Heart left ventricle (tissue), 13 donors: ENCODE measurements around the gene NOL9.
"Not testable (repeated sequence)": the region's sequence is repeated elsewhere in the genome, so short reads cannot be mapped to it uniquely, and the experiment has no call there.

Source experiments
- CTCF ChIP-seq, 12 donors: fragments of 200-600 bp; sonication (generic) in 4 of 12; IDR thresholded peaks; one replicate each; pipeline versions ENCODE4 v1.5.0 to v1.8.0; 2018 to 2022; ENCODE audit warnings: antibody characterized with exemption in 12 of 12, mild to moderate bottlenecking in 5 of 12
- POLR2A ChIP-seq, 2 donors: fragments of 450-650 bp; IDR thresholded peaks; one replicate each; pipeline ENCODE4 v1.6.1; 2017; ENCODE audit warnings: antibody characterized with exemption in 2 of 2, mild to moderate bottlenecking in 2 of 2, moderate library complexity in 2 of 2
- donor health status: ischemic (EF 13 %, LVEDD 7.1; RV severe dilation, severe dysfunction).
- donor health status: DM: no; HTN: yes; CAD: no.
- donor health status: DM: no; HTN: no; CAD: no.
- donor health status: ischemic (EF 25% LVEDD 6.9; RV normal size, moderate dysfunction).
- donor health status: ischemic (EF 25% LVEDD 5.7; RV mildly dilated, moderate dysfunction).
- donor health status: ischemic (EF 35%, LVEDD 5.7; RV mildly dilated, moderate dysfunction).
- donor health status: nonischemic (EF 11% LVEDD 7.7; RV severe dilation, severe dysfunction).
- donor health status: DM: yes; HTN: yes; CAD: no.
- donor health status: PGD.
- donor health status: ischemic (EF 29% LVEDD 5.4; RV normal size, mild dysfunction).
- donor health status: nonischemic (EF 23%, LVEDD 6.1; RV moderate dilation, normal function).

GRCh38 chr1:6493834-6494223 is 60.5 kb downstream of the NOL9 start:
- TF ChIP-seq CTCF, POLR2A (IDR thresholded peaks at IDR 0.05): not testable (repeated sequence)
